ENCODE results near the gene PCDHA3. TPM values are rescaled to one million over a fixed set of nuclear protein-coding genes. Genes with fewer than 3 reads are reported as not detected.
"Not testable (repeated sequence)": the region's sequence is repeated elsewhere in the genome, so short reads cannot be mapped to it uniquely, and the experiment has no call there.

PCDHA3 gene
- total and polyA plus RNA-seq, 2 donors (not counting 1 experiment from before 2014, with no cell fraction given): 0.89 to 1.2 TPM

GRCh38 chr5:140821375-140822280, 20.8 kb downstream of the PCDHA3 start, which contains the start of gene PCDHA5:
PCDHA5 (plus strand) TSS chr5:140821613.
- no peak within 1 kb of the TSS for H2AFZ ChIP-seq (ENCODE audit: low read length)
- H3K27me3 ChIP-seq (ENCODE audit: control insufficient read depth, insufficient read depth, low read length): no peaks in the 10 kb centered on the region
- H3K4me3 ChIP-seq (replicated peaks in 1 of 4; ENCODE audit: control extremely low read depth in 1 of 4, insufficient read depth in 1 of 4, low read depth in 3 of 4, low read length in 4 of 4): peak within 1 kb of the TSS in 1 of 4 experiments; percentile 17
- no peak within 1 kb of the TSS for H3K9ac ChIP-seq (ENCODE audit: insufficient read depth, low read length)
- H3K4me1 ChIP-seq (ENCODE audit: control insufficient read depth, extremely low read depth, insufficient read depth, low read length): no peaks in the 10 kb centered on the region
- H3K9me3 ChIP-seq (ENCODE audit: control insufficient read depth, insufficient read depth, low read depth, low read length): no peaks in the 10 kb centered on the region
- H3K4me2 ChIP-seq (ENCODE audit: extremely low read depth, insufficient read depth, low read length): no peak within 1 kb of the TSS
- H3K79me2 ChIP-seq (ENCODE audit: control insufficient read depth, insufficient read depth, low read length): no peaks in the 10 kb centered on the region
- TF ChIP-seq EZH2 (IDR thresholded peaks at IDR 0.05; ENCODE audit: low read length, missing control alignments): no peak
- peak; percentile 35 to 36 for TF ChIP-seq CTCF (conservative IDR thresholded peaks at IDR 0.05 in 1 of 2, IDR thresholded peaks at IDR 0.05 in 1 of 2; ENCODE audit: low read depth in 1 of 2, low read length in 2 of 2)
- H4K20me1 ChIP-seq (ENCODE audit: control insufficient read depth, extremely low read depth, insufficient read depth, low read length): no peaks in the 10 kb centered on the region
- no peak within 1 kb of the TSS for H3K27ac ChIP-seq (ENCODE audit: insufficient read depth, low read length)
- no peaks in the 10 kb centered on the region for H3K36me3 ChIP-seq (ENCODE audit: control insufficient read depth, insufficient read depth, low read length)
- no peak for DNase-seq (ENCODE audit: low read depth in 2 of 2)

- H3K27ac ChIP-seq (ENCODE audit: insufficient read depth, low read length): no peak overlapping the region
- no peak overlapping the region for H2AFZ ChIP-seq (ENCODE audit: low read length)
These were observed 21.4 kb downstream of the PCDHA3 start for GRCh38 chr5:140822281-140822629.

DNA sequence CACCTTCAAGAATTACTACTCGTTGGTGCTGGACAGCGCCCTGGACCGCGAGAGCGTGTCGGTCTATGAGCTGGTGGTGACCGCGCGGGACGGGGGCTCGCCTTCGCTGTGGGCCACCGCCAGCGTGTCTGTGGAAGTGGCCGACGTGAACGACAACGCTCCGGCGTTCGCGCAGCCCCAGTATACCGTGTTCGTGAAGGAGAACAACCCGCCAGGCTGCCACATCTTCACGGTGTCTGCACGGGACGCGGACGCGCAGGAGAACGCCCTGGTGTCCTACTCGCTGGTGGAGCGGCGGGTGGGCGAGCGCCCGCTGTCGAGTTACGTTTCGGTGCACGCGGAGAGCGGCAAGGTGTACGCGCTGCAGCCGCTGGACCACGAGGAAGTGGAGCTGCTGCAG, 22.1 kb downstream of the PCDHA3 start:
- not testable (repeated sequence) for H3K27me3 ChIP-seq (ENCODE audit: control insufficient read depth, insufficient read depth, low read length); H3K4me3 ChIP-seq (replicated peaks in 1 of 4; ENCODE audit: control extremely low read depth in 1 of 4, insufficient read depth in 1 of 4, low read depth in 3 of 4, low read length in 4 of 4); H3K4me2 ChIP-seq (ENCODE audit: extremely low read depth, insufficient read depth, low read length); DNase-seq (ENCODE audit: low read depth in 2 of 2); H2AFZ ChIP-seq (ENCODE audit: low read length); H3K27ac ChIP-seq (ENCODE audit: insufficient read depth, low read length); H3K4me1 ChIP-seq (ENCODE audit: control insufficient read depth, extremely low read depth, insufficient read depth, low read length); H4K20me1 ChIP-seq (ENCODE audit: control insufficient read depth, extremely low read depth, insufficient read depth, low read length); H3K79me2 ChIP-seq (ENCODE audit: control insufficient read depth, insufficient read depth, low read length); H3K9me3 ChIP-seq (ENCODE audit: control insufficient read depth, insufficient read depth, low read depth, low read length); H3K9ac ChIP-seq (ENCODE audit: insufficient read depth, low read length); H3K36me3 ChIP-seq (ENCODE audit: control insufficient read depth, insufficient read depth, low read length)

More at GRCh38 chr5:140822281-140822629, 21.4 kb downstream of the PCDHA3 start:
- Histone ChIP-seq H3K9me3 (ENCODE audit: control insufficient read depth, insufficient read depth, low read depth, low read length) (no peaks in the 10 kb centered on the region), H3K79me2 (ENCODE audit: control insufficient read depth, insufficient read depth, low read length) (no peaks in the 10 kb centered on the region), H3K36me3 (ENCODE audit: control insufficient read depth, insufficient read depth, low read length) (no peaks in the 10 kb centered on the region), H3K4me2 (ENCODE audit: extremely low read depth, insufficient read depth, low read length) (no peak overlapping the region), H3K4me3 (replicated peaks in 1 of 4; ENCODE audit: control extremely low read depth in 1 of 4, insufficient read depth in 1 of 4, low read depth in 3 of 4, low read length in 4 of 4) (no peak overlapping the region), H3K4me1 (ENCODE audit: control insufficient read depth, extremely low read depth, insufficient read depth, low read length) (no peaks in the 10 kb centered on the region), H4K20me1 (ENCODE audit: control insufficient read depth, extremely low read depth, insufficient read depth, low read length) (no peaks in the 10 kb centered on the region), H3K9ac (ENCODE audit: insufficient read depth, low read length) (no peak overlapping the region), H3K27me3 (ENCODE audit: control insufficient read depth, insufficient read depth, low read length) (no peaks in the 10 kb centered on the region)
- TF ChIP-seq EZH2 (IDR thresholded peaks at IDR 0.05; ENCODE audit: low read length, missing control alignments): no peak
- TF ChIP-seq CTCF (conservative IDR thresholded peaks at IDR 0.05 in 1 of 2, IDR thresholded peaks at IDR 0.05 in 1 of 2; ENCODE audit: low read depth in 1 of 2, low read length in 2 of 2): no peak
- DNase-seq (ENCODE audit: low read depth in 2 of 2): no peak

Data from fibroblast of lung (primary cell).